ENCODE measurements around the gene SLC39A7. TPM values are rescaled to one million over a fixed set of nuclear protein-coding genes. Genes with fewer than 3 reads are reported as not detected.

SLC39A7 gene
- total and polyA plus RNA-seq, 2 of the 13 experiments (the other 11 are each of a cell fraction or from before 2014, with no cell fraction given) = 142 to 229 TPM

GRCh38 chr6:33204415-33205190, 3.9 kb downstream of the SLC39A7 start, which contains the start of gene HSD17B8 (continued):
- TF ChIP-seq ZNF318 (CRISPR knock-in tag; IDR thresholded peaks at IDR 0.05) (peak; percentile 75; the same call in 1 of the 2 replicates), SRSF9 (IDR thresholded peaks at IDR 0.05; ENCODE audit: borderline replicate concordance, insufficient read depth, low read depth, low read length, poor library complexity, severe bottlenecking) (no peak), RNF219 (CRISPR knock-in tag; IDR thresholded peaks at IDR 0.05) (no peak), ZXDC (CRISPR knock-in tag; IDR thresholded peaks at IDR 0.05) (0 out of 2 replicates have a peak, but pooled peaks have one; percentile 36), CBX5 (CRISPR knock-in tag; IDR thresholded peaks at IDR 0.05; ENCODE audit: borderline replicate concordance) (no peak), ZNF83 (CRISPR knock-in tag; IDR thresholded peaks at IDR 0.05; ENCODE audit: borderline replicate concordance) (peak; percentile 43; the same call in 1 of the 2 replicates), ZNF335 (CRISPR knock-in tag; IDR thresholded peaks at IDR 0.05) (no peak), SMARCE1 (IDR thresholded peaks at IDR 0.05; ENCODE audit: borderline replicate concordance) (no peak), CREM (IDR thresholded peaks at IDR 0.05) (no peak), CREM (CRISPR knock-in tag; IDR thresholded peaks at IDR 0.05) (no peak), BCLAF1 (IDR thresholded peaks at IDR 0.05) (no peak), RBM22 (optimal IDR thresholded peaks at IDR 0.05; ENCODE audit: low read length) (peak; percentile 97)
